Measurements from ENCODE around the gene PCSK4.

- TF ChIP-seq POLR2A (IDR thresholded peaks at IDR 0.05) = no peak
- TF ChIP-seq, protein P1, sequence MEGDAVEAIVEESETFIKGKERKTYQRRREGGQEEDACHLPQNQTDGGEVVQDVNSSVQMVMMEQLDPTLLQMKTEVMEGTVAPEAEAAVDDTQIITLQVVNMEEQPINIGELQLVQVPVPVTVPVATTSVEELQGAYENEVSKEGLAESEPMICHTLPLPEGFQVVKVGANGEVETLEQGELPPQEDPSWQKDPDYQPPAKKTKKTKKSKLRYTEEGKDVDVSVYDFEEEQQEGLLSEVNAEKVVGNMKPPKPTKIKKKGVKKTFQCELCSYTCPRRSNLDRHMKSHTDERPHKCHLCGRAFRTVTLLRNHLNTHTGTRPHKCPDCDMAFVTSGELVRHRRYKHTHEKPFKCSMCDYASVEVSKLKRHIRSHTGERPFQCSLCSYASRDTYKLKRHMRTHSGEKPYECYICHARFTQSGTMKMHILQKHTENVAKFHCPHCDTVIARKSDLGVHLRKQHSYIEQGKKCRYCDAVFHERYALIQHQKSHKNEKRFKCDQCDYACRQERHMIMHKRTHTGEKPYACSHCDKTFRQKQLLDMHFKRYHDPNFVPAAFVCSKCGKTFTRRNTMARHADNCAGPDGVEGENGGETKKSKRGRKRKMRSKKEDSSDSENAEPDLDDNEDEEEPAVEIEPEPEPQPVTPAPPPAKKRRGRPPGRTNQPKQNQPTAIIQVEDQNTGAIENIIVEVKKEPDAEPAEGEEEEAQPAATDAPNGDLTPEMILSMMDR (IDR thresholded peaks at IDR 0.05) = no peak
Measured at GRCh38 chr19:1455002-1455335, 35.2 kb downstream of the PCSK4 start.
